SHP77 (cell line): ENCODE measurements around the gene MAGI3.
A peak's percentile ranks its signal among the peaks of the same experiment; 100 is the strongest.
"Not testable (repeated sequence)": the region's sequence is repeated elsewhere in the genome, so short reads cannot be mapped to it uniquely, and the experiment has no call there.

Experiments used
- DNase-seq, 2 experiments: peaks; one replicate each; lab custom pipeline; 2025; lab: John Stamatoyannopoulos, UW

Gene MAGI3

GRCh38 chr1:113399062-113399583 lies 8.8 kb downstream of the MAGI3 start:
- DNase-seq, result no peak

- DNase-seq, result no peak
Measured at GRCh38 chr1:113401067-113401466, 10.8 kb downstream of the MAGI3 start.

GRCh38 chr1:113401728-113402127 lies 11.4 kb downstream of the MAGI3 start:
- no peak for DNase-seq

- DNase-seq, result no peak
Measured at GRCh38 chr1:113403065-113403464, 12.8 kb downstream of the MAGI3 start.

GRCh38 chr1:113405573-113405972 lies 15.3 kb downstream of the MAGI3 start:
- DNase-seq, result no peak

GRCh38 chr1:113406149-113406548 lies 15.8 kb downstream of the MAGI3 start:
- not testable (repeated sequence) for DNase-seq

GRCh38 chr1:113409363-113409762 lies 19.0 kb downstream of the MAGI3 start:
- DNase-seq, result no peak

- not testable (repeated sequence) for DNase-seq
Measured at GRCh38 chr1:113412020-113412419, 21.7 kb downstream of the MAGI3 start.

- DNase-seq, result no peak
Measured at GRCh38 chr1:113415310-113416070, 25.2 kb downstream of the MAGI3 start.

GRCh38 chr1:113416071-113416470 lies 25.8 kb downstream of the MAGI3 start:
- DNase-seq, result not testable (repeated sequence)

GRCh38 chr1:113416496-113416895 lies 26.2 kb downstream of the MAGI3 start:
- DNase-seq, result no peak

- DNase-seq, result no peak
Measured at GRCh38 chr1:113422315-113423068, 32.2 kb downstream of the MAGI3 start.

- peak in 1 of 2 experiments; percentile 40 for DNase-seq
Measured at GRCh38 chr1:113423826-113424225, 33.5 kb downstream of the MAGI3 start.

- no peak for DNase-seq
Measured at GRCh38 chr1:113429461-113430153, 39.3 kb downstream of the MAGI3 start.

GRCh38 chr1:113433184-113433583 lies 42.9 kb downstream of the MAGI3 start:
- no peak for DNase-seq

GRCh38 chr1:113434081-113434873 lies 44.0 kb downstream of the MAGI3 start:
- DNase-seq, result no peak

- DNase-seq, result no peak
Measured at GRCh38 chr1:113434874-113435175, 44.5 kb downstream of the MAGI3 start.

- no peak for DNase-seq
Measured at GRCh38 chr1:113437554-113438341, 47.4 kb downstream of the MAGI3 start.

GRCh38 chr1:113438505-113439276 lies 48.4 kb downstream of the MAGI3 start:
- no peak for DNase-seq

- DNase-seq, result no peak
Measured at GRCh38 chr1:113439277-113439670, 49.0 kb downstream of the MAGI3 start.
